Measurements from ENCODE around the gene SLC22A23.

DNA sequence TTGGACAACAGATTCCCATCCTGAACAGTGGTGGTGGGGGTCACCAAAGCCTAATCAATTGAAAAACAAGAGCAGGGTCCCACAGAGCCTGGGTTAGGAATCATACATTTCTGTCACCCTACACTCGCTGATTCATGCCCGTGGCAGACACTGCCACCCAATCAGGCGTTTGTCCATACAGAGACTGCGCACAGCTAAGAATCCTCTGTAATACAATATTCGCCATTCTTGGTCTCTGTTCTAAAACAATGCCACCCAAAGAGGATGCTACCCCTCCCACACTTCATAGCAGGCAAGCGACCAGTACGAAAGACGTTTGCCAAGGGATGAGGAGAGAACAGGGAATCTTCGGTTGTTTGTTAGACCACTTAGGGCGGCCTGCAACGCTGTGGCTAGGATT is 28.1 kb upstream of the SLC22A23 start:
- no peak for TF ChIP-seq RAD21 (IDR thresholded peaks at IDR 0.05)
- TF ChIP-seq, protein P1, sequence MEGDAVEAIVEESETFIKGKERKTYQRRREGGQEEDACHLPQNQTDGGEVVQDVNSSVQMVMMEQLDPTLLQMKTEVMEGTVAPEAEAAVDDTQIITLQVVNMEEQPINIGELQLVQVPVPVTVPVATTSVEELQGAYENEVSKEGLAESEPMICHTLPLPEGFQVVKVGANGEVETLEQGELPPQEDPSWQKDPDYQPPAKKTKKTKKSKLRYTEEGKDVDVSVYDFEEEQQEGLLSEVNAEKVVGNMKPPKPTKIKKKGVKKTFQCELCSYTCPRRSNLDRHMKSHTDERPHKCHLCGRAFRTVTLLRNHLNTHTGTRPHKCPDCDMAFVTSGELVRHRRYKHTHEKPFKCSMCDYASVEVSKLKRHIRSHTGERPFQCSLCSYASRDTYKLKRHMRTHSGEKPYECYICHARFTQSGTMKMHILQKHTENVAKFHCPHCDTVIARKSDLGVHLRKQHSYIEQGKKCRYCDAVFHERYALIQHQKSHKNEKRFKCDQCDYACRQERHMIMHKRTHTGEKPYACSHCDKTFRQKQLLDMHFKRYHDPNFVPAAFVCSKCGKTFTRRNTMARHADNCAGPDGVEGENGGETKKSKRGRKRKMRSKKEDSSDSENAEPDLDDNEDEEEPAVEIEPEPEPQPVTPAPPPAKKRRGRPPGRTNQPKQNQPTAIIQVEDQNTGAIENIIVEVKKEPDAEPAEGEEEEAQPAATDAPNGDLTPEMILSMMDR (IDR thresholded peaks at IDR 0.05; ENCODE audit: low read depth, low read length, missing input control): no peak
- TF ChIP-seq, protein P2, sequence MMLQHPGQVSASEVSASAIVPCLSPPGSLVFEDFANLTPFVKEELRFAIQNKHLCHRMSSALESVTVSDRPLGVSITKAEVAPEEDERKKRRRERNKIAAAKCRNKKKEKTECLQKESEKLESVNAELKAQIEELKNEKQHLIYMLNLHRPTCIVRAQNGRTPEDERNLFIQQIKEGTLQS (IDR thresholded peaks at IDR 0.05): no peak
- no peak for TF ChIP-seq JUND (IDR thresholded peaks at IDR 0.05)
- no peak for TF ChIP-seq RXRA (IDR thresholded peaks at IDR 0.05)
- no peak for TF ChIP-seq TAF1 (conservative IDR thresholded peaks at IDR 0.05)
- TF ChIP-seq, protein P3, sequence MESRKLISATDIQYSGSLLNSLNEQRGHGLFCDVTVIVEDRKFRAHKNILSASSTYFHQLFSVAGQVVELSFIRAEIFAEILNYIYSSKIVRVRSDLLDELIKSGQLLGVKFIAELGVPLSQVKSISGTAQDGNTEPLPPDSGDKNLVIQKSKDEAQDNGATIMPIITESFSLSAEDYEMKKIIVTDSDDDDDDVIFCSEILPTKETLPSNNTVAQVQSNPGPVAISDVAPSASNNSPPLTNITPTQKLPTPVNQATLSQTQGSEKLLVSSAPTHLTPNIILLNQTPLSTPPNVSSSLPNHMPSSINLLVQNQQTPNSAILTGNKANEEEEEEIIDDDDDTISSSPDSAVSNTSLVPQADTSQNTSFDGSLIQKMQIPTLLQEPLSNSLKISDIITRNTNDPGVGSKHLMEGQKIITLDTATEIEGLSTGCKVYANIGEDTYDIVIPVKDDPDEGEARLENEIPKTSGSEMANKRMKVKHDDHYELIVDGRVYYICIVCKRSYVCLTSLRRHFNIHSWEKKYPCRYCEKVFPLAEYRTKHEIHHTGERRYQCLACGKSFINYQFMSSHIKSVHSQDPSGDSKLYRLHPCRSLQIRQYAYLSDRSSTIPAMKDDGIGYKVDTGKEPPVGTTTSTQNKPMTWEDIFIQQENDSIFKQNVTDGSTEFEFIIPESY (IDR thresholded peaks at IDR 0.05): no peak
- TF ChIP-seq, protein P4, sequence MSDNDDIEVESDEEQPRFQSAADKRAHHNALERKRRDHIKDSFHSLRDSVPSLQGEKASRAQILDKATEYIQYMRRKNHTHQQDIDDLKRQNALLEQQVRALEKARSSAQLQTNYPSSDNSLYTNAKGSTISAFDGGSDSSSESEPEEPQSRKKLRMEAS (IDR thresholded peaks at IDR 0.05): no peak
- TF ChIP-seq YY1 (IDR thresholded peaks at IDR 0.05): no peak
- TF ChIP-seq, protein P5, sequence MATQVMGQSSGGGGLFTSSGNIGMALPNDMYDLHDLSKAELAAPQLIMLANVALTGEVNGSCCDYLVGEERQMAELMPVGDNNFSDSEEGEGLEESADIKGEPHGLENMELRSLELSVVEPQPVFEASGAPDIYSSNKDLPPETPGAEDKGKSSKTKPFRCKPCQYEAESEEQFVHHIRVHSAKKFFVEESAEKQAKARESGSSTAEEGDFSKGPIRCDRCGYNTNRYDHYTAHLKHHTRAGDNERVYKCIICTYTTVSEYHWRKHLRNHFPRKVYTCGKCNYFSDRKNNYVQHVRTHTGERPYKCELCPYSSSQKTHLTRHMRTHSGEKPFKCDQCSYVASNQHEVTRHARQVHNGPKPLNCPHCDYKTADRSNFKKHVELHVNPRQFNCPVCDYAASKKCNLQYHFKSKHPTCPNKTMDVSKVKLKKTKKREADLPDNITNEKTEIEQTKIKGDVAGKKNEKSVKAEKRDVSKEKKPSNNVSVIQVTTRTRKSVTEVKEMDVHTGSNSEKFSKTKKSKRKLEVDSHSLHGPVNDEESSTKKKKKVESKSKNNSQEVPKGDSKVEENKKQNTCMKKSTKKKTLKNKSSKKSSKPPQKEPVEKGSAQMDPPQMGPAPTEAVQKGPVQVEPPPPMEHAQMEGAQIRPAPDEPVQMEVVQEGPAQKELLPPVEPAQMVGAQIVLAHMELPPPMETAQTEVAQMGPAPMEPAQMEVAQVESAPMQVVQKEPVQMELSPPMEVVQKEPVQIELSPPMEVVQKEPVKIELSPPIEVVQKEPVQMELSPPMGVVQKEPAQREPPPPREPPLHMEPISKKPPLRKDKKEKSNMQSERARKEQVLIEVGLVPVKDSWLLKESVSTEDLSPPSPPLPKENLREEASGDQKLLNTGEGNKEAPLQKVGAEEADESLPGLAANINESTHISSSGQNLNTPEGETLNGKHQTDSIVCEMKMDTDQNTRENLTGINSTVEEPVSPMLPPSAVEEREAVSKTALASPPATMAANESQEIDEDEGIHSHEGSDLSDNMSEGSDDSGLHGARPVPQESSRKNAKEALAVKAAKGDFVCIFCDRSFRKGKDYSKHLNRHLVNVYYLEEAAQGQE (IDR thresholded peaks at IDR 0.05): no peak
- TF ChIP-seq NR2F2 (IDR thresholded peaks at IDR 0.05): no peak
